ENCODE data around the gene MBNL2.
"Not testable (repeated sequence)": the region's sequence is repeated elsewhere in the genome, so short reads cannot be mapped to it uniquely, and the experiment has no call there.

MBNL2 gene

GRCh38 chr13:97221989-97222700, at the start of gene MBNL2:
Gene MBNL2, plus strand, starts transcription at chr13:97222333. Its CDS starts 53,903 bp downstream, at chr13:97276236.
- peak; percentile 77 for DNase-seq (ENCODE audit: low read depth, low spot score)

- no peak for DNase-seq (ENCODE audit: low read depth, low spot score)
Observed at GRCh38 chr13:97174638-97175037, 47.5 kb upstream of the MBNL2 start.

- DNase-seq (ENCODE audit: low read depth, low spot score) = no peak
Observed at GRCh38 chr13:97175041-97175440, 47.1 kb upstream of the MBNL2 start.

DNA sequence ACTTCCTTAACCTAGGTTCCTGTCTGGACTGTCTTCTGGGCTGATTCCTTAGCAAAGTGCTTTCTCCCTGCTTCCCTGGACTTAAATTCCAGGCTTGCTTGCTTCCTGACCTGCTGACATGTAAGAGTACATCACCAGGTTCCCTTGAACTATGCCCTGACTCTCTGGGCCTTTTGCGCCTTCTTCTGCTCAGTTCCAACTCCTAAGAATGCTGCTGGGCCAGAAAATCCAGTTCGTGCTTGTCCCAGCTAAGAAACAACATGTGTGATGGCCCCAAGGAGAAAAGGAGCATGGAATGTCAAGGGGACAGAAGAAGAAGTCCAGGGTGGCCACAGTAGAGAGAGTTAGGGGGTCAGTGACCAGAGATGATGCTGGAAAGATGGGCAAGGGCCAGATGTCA, 42.6 kb upstream of the MBNL2 start:
- no peak for DNase-seq (ENCODE audit: low read depth, low spot score)

DNA sequence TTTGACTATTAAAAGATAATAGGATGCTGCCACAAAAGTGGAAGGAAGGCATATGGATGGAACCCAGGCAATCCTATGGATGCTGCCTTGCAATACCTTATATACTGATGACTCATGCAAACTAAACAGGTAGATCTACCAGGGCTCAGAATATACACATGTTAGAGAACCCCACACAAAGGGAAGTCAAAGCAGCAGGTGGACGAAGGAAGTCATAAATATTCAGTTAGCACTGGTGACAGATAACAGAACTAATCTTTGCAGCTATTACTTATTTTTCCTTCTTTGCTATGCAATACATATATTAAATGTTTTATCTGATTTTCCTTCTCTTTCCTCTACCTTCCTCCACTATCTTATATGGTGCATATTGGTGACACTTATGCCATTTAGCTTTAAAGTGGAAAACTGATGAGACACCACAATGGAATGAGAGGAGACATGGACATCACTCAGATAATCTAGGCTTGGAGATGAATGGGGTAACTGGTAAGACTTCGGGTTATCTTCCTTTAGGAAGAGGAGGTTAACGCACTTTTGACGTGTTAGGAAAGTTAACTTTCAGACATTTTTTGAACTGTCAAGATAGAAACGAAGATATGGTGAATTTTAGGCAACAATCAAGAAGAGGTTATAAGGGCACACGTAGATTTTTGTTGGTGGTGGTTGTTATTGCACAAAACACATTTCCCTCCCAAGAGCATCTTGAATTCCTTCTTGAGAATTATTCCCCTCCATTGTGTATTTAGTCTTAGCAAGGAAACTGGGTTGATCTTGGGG, 39.8 kb upstream of the MBNL2 start:
- no peak for DNase-seq (ENCODE audit: low read depth, low spot score)

DNA sequence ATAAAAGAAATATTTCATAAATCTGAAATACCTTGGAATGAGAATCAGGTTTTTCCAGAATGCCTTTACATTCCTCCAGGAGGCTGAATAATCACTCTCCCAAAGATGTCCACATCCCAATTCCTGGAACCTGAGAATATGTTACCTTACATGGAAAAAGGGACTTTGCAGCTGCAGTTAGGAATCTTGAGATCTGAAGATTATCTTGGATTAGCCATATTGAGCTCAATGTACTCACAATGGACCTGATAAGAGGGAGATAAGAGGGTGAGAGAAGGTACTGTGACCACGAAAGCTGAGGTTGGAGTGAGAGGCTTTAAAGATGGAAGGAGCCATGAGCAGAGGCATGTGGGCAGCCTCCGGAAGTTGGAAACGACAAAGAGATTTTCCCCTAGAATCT, 36.8 kb upstream of the MBNL2 start:
- DNase-seq (ENCODE audit: low read depth, low spot score) = no peak

DNA sequence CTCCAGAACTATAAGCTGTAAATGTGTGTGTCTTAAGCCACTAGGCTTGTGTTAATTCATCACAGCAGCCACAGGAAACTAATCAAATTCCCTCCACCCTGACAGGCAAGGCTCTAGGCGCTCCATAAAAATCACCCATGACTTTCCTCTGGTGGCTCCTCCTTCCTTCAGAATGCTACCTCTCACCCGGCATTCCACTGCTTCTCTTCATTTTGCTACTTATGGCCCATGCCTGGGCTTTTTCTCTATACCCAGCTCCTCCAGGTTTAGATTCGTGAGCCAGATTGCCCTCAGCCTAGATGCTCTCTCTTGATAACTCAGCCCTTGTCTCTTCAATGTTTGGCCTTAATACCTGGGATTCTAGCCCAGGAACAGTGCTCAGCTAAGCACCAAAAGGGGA, 36.4 kb upstream of the MBNL2 start:
- no peak for DNase-seq (ENCODE audit: low read depth, low spot score)

DNA sequence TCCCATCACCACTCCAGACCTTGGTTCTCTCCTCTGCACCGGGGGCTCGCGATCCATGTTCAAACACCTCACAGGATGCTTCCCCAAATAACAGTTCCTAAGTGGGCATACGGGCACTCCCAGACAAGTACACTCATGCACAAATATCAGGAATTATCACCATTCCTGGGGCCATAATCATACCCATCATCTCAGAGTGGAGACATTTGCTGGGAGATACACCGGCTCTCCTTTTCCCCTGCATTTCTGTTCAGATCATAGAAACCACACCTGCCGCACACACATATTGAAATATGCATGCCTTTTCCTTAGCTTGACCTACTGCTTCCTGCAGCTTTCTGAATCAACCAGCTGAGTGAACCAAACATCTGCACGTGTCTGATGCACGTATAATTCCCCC, 33.9 kb upstream of the MBNL2 start:
- no peak for DNase-seq (ENCODE audit: low read depth, low spot score)

GRCh38 chr13:97189928-97190327, 32.2 kb upstream of the MBNL2 start:
- no peak for DNase-seq (ENCODE audit: low read depth, low spot score)

GRCh38 chr13:97191142-97191541, 31.0 kb upstream of the MBNL2 start:
- DNase-seq (ENCODE audit: low read depth, low spot score) = no peak

DNA sequence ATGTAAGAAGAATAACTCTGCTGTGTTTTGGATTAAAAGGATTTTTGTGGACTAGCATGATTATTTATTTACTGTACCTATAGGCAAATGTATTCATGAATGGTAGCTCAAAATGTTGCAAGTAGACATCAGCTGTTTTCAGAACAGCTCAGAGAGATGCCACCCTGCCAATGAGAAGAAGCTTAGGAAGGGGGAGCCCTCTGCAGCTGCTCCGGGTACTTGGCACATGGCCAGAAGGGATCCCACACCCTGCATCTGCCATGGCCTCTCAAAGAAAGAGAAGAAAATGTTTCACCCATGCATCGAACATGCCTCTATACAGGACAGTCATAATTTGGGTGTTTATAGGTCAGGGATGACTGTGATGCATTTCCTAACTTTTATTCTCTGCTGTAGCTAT, 30.5 kb upstream of the MBNL2 start:
- DNase-seq (ENCODE audit: low read depth, low spot score) = no peak

DNA sequence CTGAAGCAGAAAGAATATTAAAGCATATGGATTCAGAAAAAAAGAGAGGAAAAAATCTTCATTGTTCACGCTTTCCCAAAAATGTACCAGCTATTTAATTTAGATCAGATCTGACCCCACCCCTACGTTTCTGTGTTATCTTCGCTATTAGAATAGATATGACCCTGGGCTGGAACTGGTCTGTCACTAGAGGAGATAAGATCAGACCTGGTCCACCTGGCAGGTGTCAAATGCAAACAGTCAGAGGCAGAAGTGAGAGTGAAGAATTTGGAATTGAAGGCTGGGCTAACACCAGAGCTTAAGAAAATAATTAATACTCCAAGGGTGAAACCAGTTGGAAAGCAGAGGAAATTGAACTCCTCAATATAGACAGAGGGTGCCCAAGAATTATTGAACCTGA, 30.0 kb upstream of the MBNL2 start:
- DNase-seq (ENCODE audit: low read depth, low spot score) = no peak

DNA sequence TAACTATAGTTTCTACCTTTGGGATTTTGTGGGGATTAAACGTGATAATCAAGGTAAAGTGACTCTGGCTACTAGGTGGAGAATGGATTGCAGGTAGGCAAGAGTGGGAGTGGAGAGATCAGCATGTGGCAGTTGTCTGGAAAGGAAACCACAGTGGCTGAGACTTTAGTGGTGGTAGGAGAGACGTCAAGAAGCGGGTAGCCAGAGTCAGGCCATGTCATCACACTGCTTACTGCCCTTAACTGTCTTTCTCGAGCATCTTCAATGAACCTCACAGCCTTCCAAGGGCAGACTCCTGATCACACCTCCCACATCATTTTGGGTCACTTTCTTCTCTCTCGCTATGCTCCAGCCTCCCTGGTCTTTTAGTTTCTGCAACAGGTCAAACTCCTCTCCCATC, 28.6 kb upstream of the MBNL2 start:
- no peak for DNase-seq (ENCODE audit: low read depth, low spot score)

DNA sequence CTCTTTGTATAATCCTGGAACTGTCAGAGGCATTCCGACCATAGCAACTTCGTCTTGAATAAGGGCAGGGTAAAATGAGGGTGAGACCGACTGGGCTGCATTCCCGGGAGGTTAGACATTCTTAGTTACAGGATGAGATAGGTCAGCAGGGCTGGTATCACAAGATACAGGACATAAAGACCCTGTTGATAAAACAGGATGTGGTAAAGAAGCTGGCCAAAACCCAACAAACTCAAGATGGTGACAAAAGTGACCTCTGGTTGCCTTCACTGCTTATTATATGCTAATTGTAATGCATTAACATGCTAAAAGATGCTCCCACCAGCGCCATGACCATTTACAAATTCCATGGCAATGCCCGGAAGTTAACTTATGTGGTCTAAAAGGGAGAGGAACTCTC, 27.7 kb upstream of the MBNL2 start:
- no peak for DNase-seq (ENCODE audit: low read depth, low spot score)

GRCh38 chr13:97196340-97196739, 25.8 kb upstream of the MBNL2 start:
- DNase-seq (ENCODE audit: low read depth, low spot score) = no peak

- no peak for DNase-seq (ENCODE audit: low read depth, low spot score)
Observed at GRCh38 chr13:97198753-97199152, 23.4 kb upstream of the MBNL2 start.

- DNase-seq (ENCODE audit: low read depth, low spot score) = no peak
Observed at GRCh38 chr13:97199451-97199850, 22.7 kb upstream of the MBNL2 start.

- no peak for DNase-seq (ENCODE audit: low read depth, low spot score)
Observed at GRCh38 chr13:97200081-97200942, 21.8 kb upstream of the MBNL2 start.

GRCh38 chr13:97202761-97203160, 19.4 kb upstream of the MBNL2 start:
- no peak for DNase-seq (ENCODE audit: low read depth, low spot score)

GRCh38 chr13:97205465-97205864, 16.7 kb upstream of the MBNL2 start:
- no peak for DNase-seq (ENCODE audit: low read depth, low spot score)

- no peak for DNase-seq (ENCODE audit: low read depth, low spot score)
Observed at GRCh38 chr13:97205982-97206381, 16.2 kb upstream of the MBNL2 start.

DNA sequence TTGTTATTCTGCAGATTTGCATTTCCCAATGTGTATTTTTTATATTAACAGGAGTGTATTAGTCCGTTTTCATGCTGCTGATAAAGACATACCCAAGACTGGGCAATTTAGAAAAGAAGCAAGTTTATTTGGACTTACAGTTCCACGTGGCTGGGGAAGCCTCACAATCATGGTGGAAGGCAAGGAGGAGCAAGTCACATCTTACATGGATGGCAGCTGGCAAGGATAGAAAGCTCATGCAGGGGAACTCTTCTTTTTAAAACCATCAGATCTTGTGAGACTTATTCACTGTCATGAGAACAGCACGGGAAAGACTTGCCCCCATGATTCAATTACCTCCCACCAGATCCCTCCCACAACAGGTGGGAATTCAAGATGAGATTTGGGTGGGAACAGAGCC, 14.9 kb upstream of the MBNL2 start:
- DNase-seq (ENCODE audit: low read depth, low spot score) = not testable (repeated sequence)

All from activated CD4-positive, CD25-positive, alpha-beta regulatory T cell treated with anti-CD3 and anti-CD28 coated beads, Interleukin-2, amount 50 U/mL, for 16 hours (primary cell).